Ovary (tissue), 9 donors: ENCODE data around the gene SPINK1. TPM values are rescaled to one million over a fixed set of nuclear protein-coding genes. Genes with fewer than 3 reads are reported as not detected.
"Not testable (repeated sequence)": the region's sequence is repeated elsewhere in the genome, so short reads cannot be mapped to it uniquely, and the experiment has no call there.

Experiments used
- DNase-seq, 5 donors: peaks; one replicate each; pipeline ENCODE4 v3.0.0-alpha.2; 2019 to 2020
- H3K27ac ChIP-seq, 2 donors: fragments of 200-600 bp; one replicate each; pipeline versions ENCODE4 v1.5.1 to v1.8.0; 2019 to 2022
- H3K27me3 ChIP-seq: fragments of 200-600 bp; one replicate; pipeline ENCODE4 v1.8.0; 2022
- H3K36me3 ChIP-seq: fragments of 200-600 bp; sonication (generic); one replicate; pipeline ENCODE4 v1.5.1; 2019
- H3K4me1 ChIP-seq: one replicate; pipeline ENCODE4 v1.8.1; 2013; ENCODE audit warnings: mild to moderate bottlenecking, moderate library complexity; ENCODE audit not compliant: insufficient read depth
- H3K4me3 ChIP-seq: fragments of 200-600 bp; sonication (generic); one replicate; pipeline ENCODE4 v1.5.1; 2017
- H3K9me3 ChIP-seq, 2 donors: fragments of 200-600 bp in 1 of 2; sonication (generic) in 1 of 2; one replicate each; pipeline versions ENCODE4 v1.5.1 to v1.8.1; 2013 to 2019; ENCODE audit warnings: mild to moderate bottlenecking in 1 of 2, moderate library complexity in 1 of 2
- CTCF ChIP-seq, 3 donors: fragments of 450-650 bp in 2 of 3; fragments of 200-600 bp in 1 of 3; IDR thresholded peaks; one replicate each; pipeline versions ENCODE4 v1.5.1 to v1.8.0; 2016 to 2022; ENCODE audit warnings: antibody characterized with exemption in 3 of 3, mild to moderate bottlenecking in 1 of 3
- EP300 ChIP-seq: sonication (generic); formaldehyde crosslinking; IDR thresholded peaks from one replicate; pipeline ENCODE4 v1.6.1; 2017; ENCODE audit warnings: antibody characterized with exemption
- POLR2A ChIP-seq: fragments of 450-650 bp; IDR thresholded peaks from one replicate; pipeline ENCODE4 v1.6.1; 2017; ENCODE audit warnings: antibody characterized with exemption, mild to moderate bottlenecking, moderate library complexity
- WGBS, 3 donors: extraction: QIAGEN DNeasy Blood & Tissue Kit in 1 of 3; methylation state at CpG; one replicate each; pipeline versions ENCODE4 v1.1.5 to v1.1.7; 2013 to 2017; 5-methylcytosine and 5-hydroxymethylcytosine counted together
- intact Hi-C, 4 donors: fragments of 100-400 bp; cut with DNase I; formaldehyde crosslinking; loops; one replicate each; pipeline versions ENCODE4 v1.11.0 to v1.15.1; 2022 to 2023
- polyA plus RNA-seq, 2 donors: library from polyadenylated mRNA; stranded (reverse); fragments of 200-250 nt in 1 of 2; fragments of 350-450 nt in 1 of 2; fragmentation: Illumina TruSeq in 1 of 2; extraction: RNeasy Lipid Tissue Mini Kit (QIAGEN cat#74804) in 1 of 2; gene quantifications; one replicate each; pipeline ENCODE4 v1.2.3, GENCODE V29; 2013 to 2014
- total RNA-seq, 7 donors: library from RNA; depleted of rRNA in 2 of 7; stranded (reverse); fragments of >200 nt in 2 of 7; fragmentation: NEBNext Ultra II Directional in 3 of 7; extraction: Animal tissue kit (Norgen Biotek cat#: 25700) in 3 of 7; gene quantifications; one replicate each; pipeline versions ENCODE4 v1.1.0 to v1.2.4, GENCODE V29; 2016 to 2023
- donor health status: DM: no; HTN: no; CAD: no; lungs with moderate emphysema.
- donor health status: DM: no; HTN: no; CAD: no.
- donor health status: Bipolar disorder and iron deficiency.
- donor health status: DM: yes; HTN: yes; CAD: no.
- donor health status: DM: no; HTN: no; CAD: no.
- donor health status: DM: yes; HTN: yes; CAD: no.

The SPINK1 gene
- total and polyA plus RNA-seq, 9 donors = 13.1 to 24.2 TPM; not detected in 7

- H3K27me3 ChIP-seq = no peaks in the 10 kb centered on the region
- H3K36me3 ChIP-seq = no peaks in the 10 kb centered on the region
- 0 to 17% (median 0%) methylated on average over 1 of the region's 1 CpG for WGBS, 3 donors
- no peaks in the 10 kb centered on the region for H3K4me1 ChIP-seq
- no peak overlapping the region for H3K4me3 ChIP-seq
- H3K9me3 ChIP-seq = no peaks in the 10 kb centered on the region
- DNase-seq = no peak
- TF ChIP-seq EP300 (no peak), POLR2A (no peak), CTCF (IDR thresholded peaks at IDR 0.05) (no peak)
- intact Hi-C loops = no loop called here
- no peak overlapping the region for H3K27ac ChIP-seq
Observed at GRCh38 chr5:147803926-147804325, 27.5 kb downstream of the SPINK1 start.

- intact Hi-C loops = not testable (repeated sequence)
Observed at GRCh38 chr5:147803161-147803560, 28.3 kb downstream of the SPINK1 start.

DNA sequence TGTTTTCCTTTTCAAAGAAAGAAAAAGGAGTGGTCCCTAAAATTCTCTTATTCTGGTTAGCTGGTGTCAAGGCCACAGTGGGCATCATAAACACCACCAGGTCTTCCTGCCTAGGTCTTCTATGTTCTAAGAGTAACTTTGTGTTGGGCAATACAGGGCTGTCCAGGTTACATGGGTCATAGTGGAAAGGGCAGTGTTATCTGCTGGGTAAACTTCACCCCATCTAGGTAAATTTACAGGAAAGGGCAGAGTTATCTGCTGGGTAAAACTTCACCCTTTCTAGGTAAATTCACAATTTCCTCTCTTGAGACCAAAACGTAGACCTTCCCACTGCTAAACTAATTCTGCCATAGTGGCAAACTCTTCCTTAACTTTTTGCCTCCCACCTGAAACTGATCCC, 30.0 kb downstream of the SPINK1 start:
- Histone ChIP-seq H3K27me3 (no peaks in the 10 kb centered on the region), H3K36me3 (no peaks in the 10 kb centered on the region), H3K27ac (no peak overlapping the region), H3K9me3 (no peaks in the 10 kb centered on the region), H3K4me3 (no peak overlapping the region), H3K4me1 (no peaks in the 10 kb centered on the region)
- no peak for TF ChIP-seq POLR2A
- no peak for TF ChIP-seq CTCF (IDR thresholded peaks at IDR 0.05)
- no peak for TF ChIP-seq EP300
- intact Hi-C loops = no loop called here
- WGBS, 3 donors = 83 to 89% (median 84%) methylated on average over 1 of the region's 1 CpG
- no peak for DNase-seq

More at GRCh38 chr5:147803161-147803560, 28.3 kb downstream of the SPINK1 start:
- not testable (repeated sequence) for DNase-seq, H3K4me1 ChIP-seq, H3K36me3 ChIP-seq, H3K9me3 ChIP-seq, H3K27ac ChIP-seq, H3K4me3 ChIP-seq, H3K27me3 ChIP-seq
- WGBS, 3 donors = 58 to 68% (median 62%) methylated on average over 3 of the region's 3 CpGs

- no peaks in the 10 kb centered on the region for H3K4me1 ChIP-seq
- no peaks in the 10 kb centered on the region for H3K36me3 ChIP-seq
- H3K9me3 ChIP-seq = no peaks in the 10 kb centered on the region
- H3K4me3 ChIP-seq = no peak overlapping the region
- no peaks in the 10 kb centered on the region for H3K27me3 ChIP-seq
- TF ChIP-seq CTCF (IDR thresholded peaks at IDR 0.05) (no peak), EP300 (no peak), POLR2A (no peak)
- H3K27ac ChIP-seq = no peak overlapping the region
- intact Hi-C loops = no loop called here
- DNase-seq = no peak
- 80 to 86% (median 81%) methylated on average over 3 of the region's 3 CpGs for WGBS, 3 donors
Observed at GRCh38 chr5:147800491-147800890, 31.0 kb downstream of the SPINK1 start.

- Histone ChIP-seq H3K36me3 (no peaks in the 10 kb centered on the region), H3K4me1 (no peaks in the 10 kb centered on the region), H3K4me3 (no peak overlapping the region), H3K27ac (no peak overlapping the region), H3K9me3 (no peaks in the 10 kb centered on the region), H3K27me3 (no peaks in the 10 kb centered on the region)
- WGBS, 3 donors = 65 to 79% (median 66%) methylated on average over 6 of the region's 6 CpGs
- no peak for DNase-seq
- intact Hi-C loops = no loop called here
- no peak for TF ChIP-seq EP300
- no peak for TF ChIP-seq POLR2A
- TF ChIP-seq CTCF (IDR thresholded peaks at IDR 0.05) = no peak
Observed at GRCh38 chr5:147796556-147797308, 34.7 kb downstream of the SPINK1 start.
